Measurements from ENCODE around the gene MAP1S. TPM values are rescaled to one million over a fixed set of nuclear protein-coding genes. Genes with fewer than 3 reads are reported as not detected.

MAP1S gene
- total and polyA plus RNA-seq, 2 of the 13 experiments (the other 11 are each of a cell fraction or from before 2014, with no cell fraction given) = 3.8 to 7.3 TPM

- WGBS (ENCODE audit: low lambda C conversion rate) = 20% methylated on average over 10 of the region's 75 CpGs
- peak overlapping the region; percentile 37 to 78 (median 67); a peak in 5 of 6 replicates for H3K4me3 ChIP-seq (replicated peaks in 1 of 3; ENCODE audit: insufficient read depth in 1 of 3, low read depth in 2 of 3, low read length in 3 of 3)
- H3K9me3 ChIP-seq (ENCODE audit: low read length) = no peaks in the 10 kb centered on the region
- H3K27ac ChIP-seq (ENCODE audit: extremely low read length, insufficient read depth, low read length) = no peak overlapping the region
- no TSS peak for BruUV-seq (replicated peaks)
- FAIRE-seq (no peak), DNase-seq (ENCODE audit: low spot score) (peak; percentile 89), ATAC-seq (peak; percentile 95)
- no peaks in the 10 kb centered on the region for H3K36me3 ChIP-seq (replicated peaks in 1 of 2; ENCODE audit: control insufficient read depth in 1 of 2, insufficient read depth in 2 of 2, low read length in 2 of 2)
- intact Hi-C loops (cut with micrococcal nuclease; ENCODE audit: unreplicated experiment) (no loop called here), in situ Hi-C loops (cut with HindIII; ENCODE audit: extremely low pct_ligation_motif_present, low pct_unique_long_range_greater_than_20kb) (no loop called here)
- no peak overlapping the region for H2AFZ ChIP-seq (ENCODE audit: low read length)
- H3K4me2 ChIP-seq (ENCODE audit: low read depth, low read length) = peak overlapping the region; percentile 82
- no peaks in the 10 kb centered on the region for H3K27me3 ChIP-seq (ENCODE audit: control insufficient read depth in 1 of 2, insufficient read depth in 2 of 2, low read length in 2 of 2)
- peak overlapping the region; percentile 46; the same call in 1 of the 2 replicates for H3K9ac ChIP-seq (ENCODE audit: insufficient read depth, low read depth, low read length)
- ChIA-PET CTCF (ENCODE audit: low intra/inter-chr PET ratio, low total read pairs) (no interaction called here), POLR2A (interaction anchor here (1.0 kb wide), 1 partner anchor 236 kb away, joined by 3 read pairs; the partner anchor contains the start of gene PGLS)
- no peaks in the 10 kb centered on the region for H4K20me1 ChIP-seq (ENCODE audit: insufficient read depth, low read length)
- peaks cover 46% of the 10 kb centered on the region for H3K4me1 ChIP-seq (ENCODE audit: insufficient read depth, low read length)
- no peaks in the 10 kb centered on the region for H3K79me2 ChIP-seq (ENCODE audit: insufficient read depth, low read length)
- TF ChIP-seq ZNF331 (CRISPR knock-in tag; IDR thresholded peaks at IDR 0.05) = no peak
- no peak for TF ChIP-seq ZNF670 (CRISPR knock-in tag; IDR thresholded peaks at IDR 0.05; ENCODE audit: borderline replicate concordance)
- TF ChIP-seq SP5 (CRISPR knock-in tag; IDR thresholded peaks at IDR 0.05; ENCODE audit: borderline replicate concordance, low read depth) = peak; percentile 53
- TF ChIP-seq HNRNPH1 (optimal IDR thresholded peaks at IDR 0.05; ENCODE audit: low read depth, low read length) = no peak
- peak; percentile 37; the same call in 1 of the 2 replicates for TF ChIP-seq ATF1 (CRISPR knock-in tag; IDR thresholded peaks at IDR 0.05)
- no peak for TF ChIP-seq SAFB2 (CRISPR knock-in tag; IDR thresholded peaks at IDR 0.05; ENCODE audit: borderline replicate concordance, low read depth)
- peak; percentile 89 for TF ChIP-seq SP2 (CRISPR knock-in tag; IDR thresholded peaks at IDR 0.05)
- no peak for TF ChIP-seq ARID5B (CRISPR knock-in tag; IDR thresholded peaks at IDR 0.05)
- no peak for TF ChIP-seq ZNF598 (CRISPR knock-in tag; IDR thresholded peaks at IDR 0.05; ENCODE audit: borderline replicate concordance)
- no peak for TF ChIP-seq ARNT2 (CRISPR knock-in tag; IDR thresholded peaks at IDR 0.05; ENCODE audit: low read depth)
- TF ChIP-seq ZNF24 (IDR thresholded peaks at IDR 0.05) = no peak
- no peak for TF ChIP-seq CHD2 (IDR thresholded peaks at IDR 0.05; ENCODE audit: low read depth, low read length)
- TF ChIP-seq SOX13 (IDR thresholded peaks at IDR 0.05) = no peak
- no peak for TF ChIP-seq SOX13 (CRISPR knock-in tag; conservative IDR thresholded peaks at IDR 0.05 in 1 of 2, IDR thresholded peaks at IDR 0.05 in 1 of 2)
- TF ChIP-seq ZNF225 (CRISPR knock-in tag; IDR thresholded peaks at IDR 0.05) = no peak
- no peak for TF ChIP-seq BATF2 (CRISPR knock-in tag; IDR thresholded peaks at IDR 0.05)
- no peak for TF ChIP-seq ZBTB7B (CRISPR knock-in tag; IDR thresholded peaks at IDR 0.05)
These were observed 28.2 kb downstream of the MAP1S start for GRCh38 chr19:17747205-17748098.
